Fibroblast of lung (primary cell): Measurements from ENCODE around the gene NUP107.

Source experiments
- EZH2 ChIP-seq: IDR thresholded peaks from 2 replicates; pipeline ENCODE4 v1.5.1; 2012; ENCODE audit warnings: low read length, control low read depth, mild to moderate bottlenecking; ENCODE audit errors: missing control alignments
- TF ChIP-seq, protein P1 (sequence below), 2 donors: IDR thresholded peaks in 1 of 2; conservative IDR thresholded peaks in 1 of 2; 1 replicate in 1 of 2; 2 replicates in 1 of 2; pipeline ENCODE4 v1.5.1; 2011 to 2012; ENCODE audit warnings: low read length in 2 of 2, control low read depth in 1 of 2, inconsistent platforms in 1 of 2, low read depth in 1 of 2, mild to moderate bottlenecking in 1 of 2

DNA sequence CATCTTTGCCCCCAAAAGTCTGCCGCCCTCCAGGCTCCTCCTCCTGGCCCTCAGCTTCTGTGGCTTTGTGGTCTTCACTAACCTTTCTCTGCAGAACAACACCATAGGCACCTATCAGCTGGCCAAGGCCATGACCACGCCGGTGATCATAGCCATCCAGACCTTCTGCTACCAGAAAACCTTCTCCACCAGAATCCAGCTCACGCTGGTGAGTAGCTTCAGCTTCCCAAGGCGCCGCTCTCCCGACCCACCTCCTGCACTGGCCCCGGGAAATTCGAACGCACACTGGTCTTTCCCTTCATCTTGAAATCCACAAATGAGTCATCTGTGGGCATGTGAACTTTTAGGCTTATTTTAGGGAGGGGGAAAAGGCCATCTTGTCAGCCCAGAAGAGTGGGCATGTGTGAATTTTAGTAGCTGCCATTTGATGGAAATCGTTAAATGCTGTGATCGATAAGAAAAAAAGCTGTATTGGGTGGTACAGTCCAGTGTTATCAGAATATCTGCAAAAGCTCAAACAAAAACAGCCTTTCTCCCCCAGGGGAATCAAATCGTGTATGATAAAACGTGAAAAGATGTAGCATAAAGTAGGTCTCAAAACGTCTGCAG is 59.9 kb downstream of the NUP107 start:
- TF ChIP-seq, protein P1, sequence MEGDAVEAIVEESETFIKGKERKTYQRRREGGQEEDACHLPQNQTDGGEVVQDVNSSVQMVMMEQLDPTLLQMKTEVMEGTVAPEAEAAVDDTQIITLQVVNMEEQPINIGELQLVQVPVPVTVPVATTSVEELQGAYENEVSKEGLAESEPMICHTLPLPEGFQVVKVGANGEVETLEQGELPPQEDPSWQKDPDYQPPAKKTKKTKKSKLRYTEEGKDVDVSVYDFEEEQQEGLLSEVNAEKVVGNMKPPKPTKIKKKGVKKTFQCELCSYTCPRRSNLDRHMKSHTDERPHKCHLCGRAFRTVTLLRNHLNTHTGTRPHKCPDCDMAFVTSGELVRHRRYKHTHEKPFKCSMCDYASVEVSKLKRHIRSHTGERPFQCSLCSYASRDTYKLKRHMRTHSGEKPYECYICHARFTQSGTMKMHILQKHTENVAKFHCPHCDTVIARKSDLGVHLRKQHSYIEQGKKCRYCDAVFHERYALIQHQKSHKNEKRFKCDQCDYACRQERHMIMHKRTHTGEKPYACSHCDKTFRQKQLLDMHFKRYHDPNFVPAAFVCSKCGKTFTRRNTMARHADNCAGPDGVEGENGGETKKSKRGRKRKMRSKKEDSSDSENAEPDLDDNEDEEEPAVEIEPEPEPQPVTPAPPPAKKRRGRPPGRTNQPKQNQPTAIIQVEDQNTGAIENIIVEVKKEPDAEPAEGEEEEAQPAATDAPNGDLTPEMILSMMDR (conservative IDR thresholded peaks at IDR 0.05 in 1 of 2, IDR thresholded peaks at IDR 0.05 in 1 of 2; ENCODE audit: low read depth in 1 of 2, low read length in 2 of 2), result no peak
- TF ChIP-seq EZH2, result no peak
